ENCODE results near the gene CPB2. TPM values are rescaled to one million over a fixed set of nuclear protein-coding genes. Genes with fewer than 3 reads are reported as not detected.

The CPB2 gene
- not detected for total RNA-seq
- not detected for polyA plus RNA-seq
- long read RNA-seq, donor 1: 0 reads
- long read RNA-seq, donor 2: 0 reads

- no peaks in the 10 kb centered on the region for H3K36me3 ChIP-seq (ENCODE audit: insufficient read depth in 1 of 2, low read depth in 1 of 2)
- ATAC-seq: no peak
- TF ChIP-seq, protein P1, sequence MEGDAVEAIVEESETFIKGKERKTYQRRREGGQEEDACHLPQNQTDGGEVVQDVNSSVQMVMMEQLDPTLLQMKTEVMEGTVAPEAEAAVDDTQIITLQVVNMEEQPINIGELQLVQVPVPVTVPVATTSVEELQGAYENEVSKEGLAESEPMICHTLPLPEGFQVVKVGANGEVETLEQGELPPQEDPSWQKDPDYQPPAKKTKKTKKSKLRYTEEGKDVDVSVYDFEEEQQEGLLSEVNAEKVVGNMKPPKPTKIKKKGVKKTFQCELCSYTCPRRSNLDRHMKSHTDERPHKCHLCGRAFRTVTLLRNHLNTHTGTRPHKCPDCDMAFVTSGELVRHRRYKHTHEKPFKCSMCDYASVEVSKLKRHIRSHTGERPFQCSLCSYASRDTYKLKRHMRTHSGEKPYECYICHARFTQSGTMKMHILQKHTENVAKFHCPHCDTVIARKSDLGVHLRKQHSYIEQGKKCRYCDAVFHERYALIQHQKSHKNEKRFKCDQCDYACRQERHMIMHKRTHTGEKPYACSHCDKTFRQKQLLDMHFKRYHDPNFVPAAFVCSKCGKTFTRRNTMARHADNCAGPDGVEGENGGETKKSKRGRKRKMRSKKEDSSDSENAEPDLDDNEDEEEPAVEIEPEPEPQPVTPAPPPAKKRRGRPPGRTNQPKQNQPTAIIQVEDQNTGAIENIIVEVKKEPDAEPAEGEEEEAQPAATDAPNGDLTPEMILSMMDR (IDR thresholded peaks at IDR 0.05): no peak
These were observed at the start of gene CPB2 for GRCh38 chr13:46104868-46105267. TSS of gene CPB2 (minus strand) at chr13:46105033. CDS start at chr13:46105009, 24 bp downstream.

DNA sequence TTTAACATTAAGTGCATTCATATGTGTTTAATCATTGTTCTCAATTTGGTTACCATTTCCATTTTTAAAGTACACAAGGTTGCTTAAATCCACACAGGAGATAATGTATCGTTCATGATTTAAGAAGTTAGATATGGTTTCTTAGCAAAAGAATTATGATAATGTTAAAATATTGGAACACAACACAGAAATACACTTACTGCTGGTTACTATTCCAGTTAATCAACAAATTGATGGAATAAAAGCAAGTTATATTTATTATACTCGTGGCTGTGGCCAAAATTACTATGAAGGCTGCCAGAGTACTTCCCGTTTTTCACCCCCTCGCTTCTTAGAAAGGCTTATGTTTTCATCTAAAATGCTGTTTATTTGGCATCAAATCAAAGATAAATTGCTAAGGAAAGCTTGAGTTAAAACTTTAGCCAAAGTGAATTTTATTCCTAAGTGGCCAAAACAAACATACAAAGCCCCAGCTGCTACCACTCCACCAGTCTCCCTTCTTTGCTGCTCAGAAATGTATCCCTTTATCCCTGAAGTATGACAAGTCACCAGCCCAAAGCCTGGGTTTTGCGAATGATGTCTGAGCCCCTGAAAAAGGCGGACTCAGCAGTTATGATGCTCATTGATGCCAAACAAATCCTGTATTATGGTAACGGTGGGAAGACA is 49.4 kb upstream of the CPB2 start:
- H3K27ac ChIP-seq: no peak overlapping the region
- no peaks in the 10 kb centered on the region for H3K4me1 ChIP-seq
- WGBS, 3 donors: 33 to 46% (median 37%) methylated on average over 7 of the region's 7 CpGs
- no peak for ATAC-seq
- peaks cover 0 to 5% (median 0%) of the 10 kb centered on the region in 3 donors for H3K27me3 ChIP-seq (ENCODE audit: insufficient read depth in 3 of 3, low read length in 2 of 3)
- intact Hi-C loops (cut with DNase I): loop anchor here (10.0 kb wide), 2 partner anchors 529 to 649 kb away; no protein-coding TSS in a partner anchor
- TF ChIP-seq, protein P1 (IDR thresholded peaks at IDR 0.05): no peak
- no peaks in the 10 kb centered on the region for H3K36me3 ChIP-seq (ENCODE audit: insufficient read depth in 1 of 2, low read depth in 1 of 2)
- DNase-seq: no peak
- H3K4me3 ChIP-seq: no peak overlapping the region
- H3K9me3 ChIP-seq: no peaks in the 10 kb centered on the region

More at GRCh38 chr13:46104868-46105267, at the start of gene CPB2:
- no peak for DNase-seq
- intact Hi-C loops (cut with DNase I): no loop called here
- 91 to 94% (median 92%) methylated on average over 4 of the region's 4 CpGs for WGBS, 3 donors
- Histone ChIP-seq H3K4me1 (peaks cover 8% of the 10 kb centered on the region), H3K9me3 (no peaks in the 10 kb centered on the region), H3K4me3 (no peak within 1 kb of the TSS), H3K27me3 (ENCODE audit: insufficient read depth in 3 of 3, low read length in 2 of 3) (no peaks in the 10 kb centered on the region), H3K27ac (no peak within 1 kb of the TSS)

DNA sequence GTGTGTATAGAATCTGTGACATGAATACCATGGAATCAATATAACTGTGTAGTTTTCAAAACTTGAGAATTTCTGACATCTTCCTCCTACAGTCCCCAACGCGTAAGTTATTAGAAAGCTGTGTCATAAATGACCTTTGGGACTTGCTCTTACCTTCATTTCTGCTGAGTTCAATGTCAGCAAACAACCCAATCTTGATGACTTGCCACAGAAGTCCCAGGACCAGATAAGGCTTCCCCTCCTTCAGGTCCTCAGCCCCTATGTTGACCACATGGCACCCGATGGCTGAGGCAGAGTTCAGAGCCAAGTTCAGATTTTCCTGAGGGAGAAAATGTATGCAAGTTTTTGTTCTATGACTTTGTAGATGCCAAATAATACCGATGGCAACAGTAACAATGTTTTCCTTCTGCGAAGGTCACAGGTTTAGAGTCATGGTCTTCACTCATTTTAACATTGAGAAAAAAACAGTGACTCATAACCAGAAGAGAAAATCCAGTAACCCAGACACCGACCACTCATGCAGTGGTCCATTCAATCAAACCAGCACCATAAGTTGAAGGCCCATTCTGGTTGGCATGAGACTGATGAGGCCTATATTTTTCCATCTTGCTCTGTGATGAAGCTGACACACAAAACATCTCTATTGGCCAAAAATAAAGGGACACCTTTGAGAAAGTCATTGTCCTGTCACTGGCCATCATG is 47.9 kb upstream of the CPB2 start:
- ATAC-seq (no peak), DNase-seq (no peak)
- H3K9me3 ChIP-seq: no peaks in the 10 kb centered on the region
- no peaks in the 10 kb centered on the region for H3K36me3 ChIP-seq (ENCODE audit: insufficient read depth in 1 of 2, low read depth in 1 of 2)
- peaks cover 0 to 5% (median 0%) of the 10 kb centered on the region in 3 donors for H3K27me3 ChIP-seq (ENCODE audit: insufficient read depth in 3 of 3, low read length in 2 of 3)
- TF ChIP-seq, protein P1 (IDR thresholded peaks at IDR 0.05): no peak
- intact Hi-C loops (cut with DNase I): loop anchor here (10.0 kb wide), 2 partner anchors 528 to 648 kb away; no protein-coding TSS in a partner anchor
- H3K4me1 ChIP-seq: no peaks in the 10 kb centered on the region
- H3K27ac ChIP-seq: no peak overlapping the region
- WGBS, 3 donors: 92 to 95% (median 94%) methylated on average over 6 of the region's 6 CpGs
- no peak overlapping the region for H3K4me3 ChIP-seq

- Histone ChIP-seq H3K27me3 (ENCODE audit: insufficient read depth in 3 of 3, low read length in 2 of 3) (peaks cover 0 to 5% (median 0%) of the 10 kb centered on the region in 3 donors), H3K9me3 (no peaks in the 10 kb centered on the region), H3K27ac (no peak overlapping the region), H3K4me3 (no peak overlapping the region), H3K4me1 (no peaks in the 10 kb centered on the region), H3K36me3 (ENCODE audit: insufficient read depth in 1 of 2, low read depth in 1 of 2) (no peaks in the 10 kb centered on the region)
- 95 to 98% (median 96%) methylated on average over 1 of the region's 1 CpG for WGBS, 3 donors
- intact Hi-C loops (cut with DNase I): loop anchor here (10.0 kb wide), 2 partner anchors 525 to 645 kb away; no protein-coding TSS in a partner anchor
- TF ChIP-seq, protein P1 (IDR thresholded peaks at IDR 0.05): no peak
- DNase-seq: no peak
- no peak for ATAC-seq
These were observed 45.4 kb upstream of the CPB2 start for GRCh38 chr13:46150134-46150693.
